Progenitor cell of endocrine pancreas (in vitro differentiated cells): ENCODE results near the gene RADIL. TPM values are rescaled to one million over a fixed set of nuclear protein-coding genes. Genes with fewer than 3 reads are reported as not detected.

ENCODE experiments used
- DNase-seq: peaks from one replicate; pipeline ENCODE4 v3.0.0; 2021; ENCODE audit warnings: low spot score; ENCODE audit not compliant: unreplicated experiment
- H3K27ac Mint-ChIP-seq: 2 replicates; pipeline ENCODE4 v1.8.0; 2021; ENCODE audit warnings: mild to moderate bottlenecking, moderate library complexity, mixed read lengths
- H3K27me3 Mint-ChIP-seq: 2 replicates; pipeline ENCODE4 v1.8.0; 2021; ENCODE audit warnings: mixed read lengths
- H3K36me3 Mint-ChIP-seq: 2 replicates; pipeline ENCODE4 v1.8.0; 2022; ENCODE audit warnings: mixed read lengths; ENCODE audit not compliant: insufficient read depth
- H3K4me1 Mint-ChIP-seq: 2 replicates; pipeline ENCODE4 v1.8.0; 2021; ENCODE audit warnings: low read depth, mixed read lengths
- H3K4me3 Mint-ChIP-seq: 2 replicates; pipeline ENCODE4 v1.8.0; 2021; ENCODE audit warnings: low read depth, mild to moderate bottlenecking, moderate library complexity, mixed read lengths
- H3K9me3 Mint-ChIP-seq: 2 replicates; pipeline ENCODE4 v1.8.0; 2021; ENCODE audit warnings: low read depth, mixed read lengths
- total RNA-seq: library from RNA; stranded (reverse); gene quantifications from 2 replicates; pipeline ENCODE4 v1.2.1, GENCODE V29; 2021
- TF ChIP-seq, protein P1 (sequence below): fragments of 200-600 bp; sonication (generic); IDR thresholded peaks from one replicate; pipeline ENCODE4 v1.5.0; 2021; ENCODE audit warnings: antibody characterized with exemption, mild to moderate bottlenecking; ENCODE audit not compliant: unreplicated experiment

Gene RADIL
- total RNA-seq, 1 donor from 2014 or later, result 2.0 TPM

DNA sequence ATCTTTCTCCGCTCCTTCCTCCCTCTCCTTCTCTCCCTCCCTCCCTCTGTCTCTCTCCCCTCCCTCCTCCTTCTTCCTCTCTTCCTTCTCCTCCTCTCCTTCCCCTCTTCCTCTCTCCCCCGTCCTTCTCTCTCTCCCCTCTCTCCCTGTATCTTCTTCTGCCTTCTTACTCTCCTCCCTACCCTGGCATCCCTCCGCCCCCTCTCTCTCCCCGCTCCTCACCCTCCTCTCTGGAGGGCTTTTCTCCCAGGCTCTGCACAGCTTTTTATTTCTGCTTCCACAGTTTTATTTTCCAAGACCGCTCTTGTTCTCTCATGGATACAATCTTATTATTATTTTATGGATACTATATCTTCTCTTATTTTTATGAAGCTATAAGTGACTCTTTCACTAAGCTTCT is 75.5 kb downstream of the RADIL start:
- no peak overlapping the region for H3K27ac Mint-ChIP-seq
- H3K4me1 Mint-ChIP-seq, result peaks cover 3% of the 10 kb centered on the region
- no peak overlapping the region for H3K4me3 Mint-ChIP-seq
- H3K9me3 Mint-ChIP-seq, result peaks cover 4% of the 10 kb centered on the region
- TF ChIP-seq, protein P1, sequence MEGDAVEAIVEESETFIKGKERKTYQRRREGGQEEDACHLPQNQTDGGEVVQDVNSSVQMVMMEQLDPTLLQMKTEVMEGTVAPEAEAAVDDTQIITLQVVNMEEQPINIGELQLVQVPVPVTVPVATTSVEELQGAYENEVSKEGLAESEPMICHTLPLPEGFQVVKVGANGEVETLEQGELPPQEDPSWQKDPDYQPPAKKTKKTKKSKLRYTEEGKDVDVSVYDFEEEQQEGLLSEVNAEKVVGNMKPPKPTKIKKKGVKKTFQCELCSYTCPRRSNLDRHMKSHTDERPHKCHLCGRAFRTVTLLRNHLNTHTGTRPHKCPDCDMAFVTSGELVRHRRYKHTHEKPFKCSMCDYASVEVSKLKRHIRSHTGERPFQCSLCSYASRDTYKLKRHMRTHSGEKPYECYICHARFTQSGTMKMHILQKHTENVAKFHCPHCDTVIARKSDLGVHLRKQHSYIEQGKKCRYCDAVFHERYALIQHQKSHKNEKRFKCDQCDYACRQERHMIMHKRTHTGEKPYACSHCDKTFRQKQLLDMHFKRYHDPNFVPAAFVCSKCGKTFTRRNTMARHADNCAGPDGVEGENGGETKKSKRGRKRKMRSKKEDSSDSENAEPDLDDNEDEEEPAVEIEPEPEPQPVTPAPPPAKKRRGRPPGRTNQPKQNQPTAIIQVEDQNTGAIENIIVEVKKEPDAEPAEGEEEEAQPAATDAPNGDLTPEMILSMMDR, result no peak
- no peak for DNase-seq
- peaks cover 3% of the 10 kb centered on the region for H3K27me3 Mint-ChIP-seq
- H3K36me3 Mint-ChIP-seq, result peaks cover 1% of the 10 kb centered on the region

DNA sequence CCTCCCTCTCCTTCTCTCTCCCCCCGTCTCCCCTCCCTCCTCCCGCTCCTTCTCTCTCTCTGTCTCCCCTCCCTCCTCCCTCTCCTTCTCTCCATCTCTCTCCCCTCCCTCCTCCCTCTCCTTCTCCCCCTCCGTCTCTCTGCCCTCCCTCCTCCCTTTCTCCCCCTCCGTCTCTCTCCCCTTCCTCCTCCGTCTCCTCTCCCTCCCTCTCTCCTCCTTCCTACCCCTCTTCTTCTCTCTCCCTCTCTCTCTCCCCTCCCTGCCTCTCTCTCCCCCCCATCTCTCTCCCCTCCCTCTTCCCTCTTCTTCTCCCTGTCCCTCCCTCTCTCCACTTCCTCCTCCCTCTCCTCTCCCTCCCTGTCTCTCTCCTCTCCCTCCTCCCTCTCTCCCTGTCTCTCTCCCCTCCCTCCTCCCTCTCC is 75.9 kb downstream of the RADIL start:
- Mint-ChIP-seq H3K9me3 (peaks cover 1% of the 10 kb centered on the region), H3K27me3 (peaks cover 3% of the 10 kb centered on the region), H3K4me1 (peaks cover 3% of the 10 kb centered on the region), H3K4me3 (no peak overlapping the region), H3K27ac (no peak overlapping the region), H3K36me3 (peaks cover under 1% of the 10 kb centered on the region)
- TF ChIP-seq, protein P1, result no peak
- no peak for DNase-seq

DNA sequence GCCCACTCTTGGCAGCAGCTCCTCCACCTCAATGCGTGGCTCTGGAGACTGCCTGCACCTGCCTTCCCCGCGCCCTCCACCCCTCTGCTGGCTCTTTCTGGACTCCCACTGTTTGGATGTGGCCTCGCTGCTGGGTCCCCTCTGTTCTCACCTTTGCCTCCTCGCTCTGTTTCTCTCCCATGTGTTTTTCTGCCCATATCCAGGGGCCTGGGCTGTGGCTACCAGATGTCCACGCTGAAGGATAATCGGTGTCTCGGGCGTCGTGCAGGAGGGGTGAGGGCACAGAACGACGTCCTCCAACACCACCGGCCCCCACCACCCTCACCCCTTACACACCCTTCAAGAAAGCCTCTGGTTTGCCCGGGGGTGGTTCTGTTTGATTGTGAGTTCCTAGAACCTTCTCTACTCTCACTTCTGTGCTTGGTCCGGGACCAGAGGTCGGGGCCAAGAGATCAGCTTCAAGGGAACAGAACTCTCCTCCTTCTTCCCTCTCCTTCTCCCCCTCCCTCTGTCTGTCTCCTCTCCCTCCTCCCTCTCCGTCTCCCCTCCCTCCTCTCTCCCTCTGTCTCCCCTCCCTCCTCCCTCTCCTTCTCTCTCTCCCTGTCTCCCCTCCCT is 76.4 kb downstream of the RADIL start:
- no peak overlapping the region for H3K4me3 Mint-ChIP-seq
- no peak for DNase-seq
- H3K36me3 Mint-ChIP-seq, result no peaks in the 10 kb centered on the region
- TF ChIP-seq, protein P1, result no peak
- H3K9me3 Mint-ChIP-seq, result no peaks in the 10 kb centered on the region
- H3K27ac Mint-ChIP-seq, result no peak overlapping the region
- peaks cover 3% of the 10 kb centered on the region for H3K27me3 Mint-ChIP-seq
- peaks cover 3% of the 10 kb centered on the region for H3K4me1 Mint-ChIP-seq

DNA sequence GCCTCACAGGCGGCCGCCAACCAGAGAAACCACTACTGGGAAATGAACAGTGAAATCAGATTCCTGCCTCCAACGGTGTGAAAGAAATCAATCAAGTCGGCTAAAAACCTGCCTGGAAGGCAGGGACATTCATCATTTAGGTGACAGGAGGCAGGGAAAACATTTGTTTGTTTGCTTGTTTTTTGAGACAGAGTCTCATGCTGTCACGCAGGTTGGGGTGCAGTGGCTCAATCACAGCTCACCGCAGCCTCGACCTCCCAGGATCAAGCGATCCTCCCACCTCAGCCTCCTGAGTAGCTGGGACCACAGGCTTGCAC is 77.6 kb downstream of the RADIL start:
- Mint-ChIP-seq H3K27me3 (peaks cover 3% of the 10 kb centered on the region), H3K36me3 (no peaks in the 10 kb centered on the region), H3K9me3 (no peaks in the 10 kb centered on the region), H3K27ac (no peak overlapping the region), H3K4me3 (no peak overlapping the region), H3K4me1 (peaks cover 3% of the 10 kb centered on the region)
- DNase-seq, result no peak
- TF ChIP-seq, protein P1, result no peak

GRCh38 chr7:4805110-4805983 is 78.2 kb downstream of the RADIL start:
- no peak overlapping the region for H3K4me3 Mint-ChIP-seq
- H3K27ac Mint-ChIP-seq, result no peak overlapping the region
- no peak for DNase-seq
- H3K4me1 Mint-ChIP-seq, result peaks cover 3% of the 10 kb centered on the region
- TF ChIP-seq, protein P1, result no peak
- H3K9me3 Mint-ChIP-seq, result no peaks in the 10 kb centered on the region
- H3K36me3 Mint-ChIP-seq, result no peaks in the 10 kb centered on the region
- H3K27me3 Mint-ChIP-seq, result peaks cover 3% of the 10 kb centered on the region
